LNCAP (cell line): ENCODE data around the gene ANXA2R.
A peak's percentile ranks its signal among the peaks of the same experiment; 100 is the strongest.

Experiments
- CTCF ChIP-seq: fragments of 450-650 bp; IDR thresholded peaks from 2 replicates; pipeline ENCODE4 v1.5.1; 2017; ENCODE audit warnings: mild to moderate bottlenecking

ANXA2R gene

DNA sequence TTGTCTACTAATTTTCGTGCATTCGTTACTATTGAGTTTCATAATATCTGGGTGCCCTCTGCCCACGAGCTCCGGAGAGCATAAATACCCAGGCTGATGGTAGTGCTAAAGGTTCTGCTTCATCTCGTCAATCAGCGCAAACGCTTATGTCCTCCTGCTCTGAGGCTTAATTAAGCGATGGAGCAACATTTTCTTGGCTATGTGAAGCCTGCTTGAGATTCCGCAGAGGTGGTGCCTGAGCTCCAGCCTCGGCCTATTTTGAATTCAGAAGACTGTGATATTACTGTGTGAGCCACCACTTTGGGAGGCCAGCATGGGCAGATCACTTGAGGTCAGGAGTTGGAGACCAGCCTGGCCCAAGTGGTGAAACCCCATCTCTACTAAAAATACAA is 44.8 kb downstream of the ANXA2R start:
- TF ChIP-seq CTCF, result no peak

- TF ChIP-seq CTCF, result peak; percentile 78
These were observed 45.4 kb downstream of the ANXA2R start for GRCh38 chr5:42994555-42995359.

GRCh38 chr5:42994246-42994554 is 45.9 kb downstream of the ANXA2R start:
- no peak for TF ChIP-seq CTCF

DNA sequence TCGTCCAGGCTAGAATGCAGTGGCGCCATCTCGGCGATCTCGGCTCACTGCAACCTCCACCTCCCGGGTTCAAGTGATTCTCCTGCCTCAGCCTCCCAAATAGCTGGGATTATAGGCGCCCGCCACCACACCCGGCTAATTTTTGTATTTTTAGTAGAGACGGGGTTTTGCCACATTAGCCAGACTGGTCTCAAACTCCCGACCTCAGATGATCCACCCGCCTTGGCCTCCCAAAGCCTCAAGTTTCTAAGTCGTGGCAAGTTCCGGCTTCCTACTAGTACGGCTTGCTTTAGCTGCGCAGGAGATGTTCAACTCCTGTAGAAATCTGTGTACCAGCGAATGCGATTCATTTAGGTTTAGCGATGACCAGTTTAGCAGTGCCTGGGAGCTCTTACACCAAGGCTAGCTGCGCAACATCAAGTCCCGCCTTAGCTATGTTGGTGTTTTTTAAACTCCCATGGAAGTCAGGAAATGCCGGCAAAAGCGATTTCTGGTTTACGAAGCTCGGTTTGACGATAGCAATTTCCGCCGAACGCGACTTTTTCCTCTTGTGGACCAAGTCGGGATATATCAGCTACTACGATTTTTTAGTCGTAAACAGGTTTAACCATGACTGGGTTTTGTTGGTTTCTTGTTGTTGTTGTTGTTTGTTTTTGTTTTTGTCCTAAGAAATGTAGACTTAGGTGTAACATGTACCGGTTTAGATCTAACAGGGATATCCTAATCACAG is 46.4 kb downstream of the ANXA2R start:
- TF ChIP-seq CTCF, result no peak

- no peak for TF ChIP-seq CTCF
These were observed 47.8 kb downstream of the ANXA2R start for GRCh38 chr5:42992088-42992879.

DNA sequence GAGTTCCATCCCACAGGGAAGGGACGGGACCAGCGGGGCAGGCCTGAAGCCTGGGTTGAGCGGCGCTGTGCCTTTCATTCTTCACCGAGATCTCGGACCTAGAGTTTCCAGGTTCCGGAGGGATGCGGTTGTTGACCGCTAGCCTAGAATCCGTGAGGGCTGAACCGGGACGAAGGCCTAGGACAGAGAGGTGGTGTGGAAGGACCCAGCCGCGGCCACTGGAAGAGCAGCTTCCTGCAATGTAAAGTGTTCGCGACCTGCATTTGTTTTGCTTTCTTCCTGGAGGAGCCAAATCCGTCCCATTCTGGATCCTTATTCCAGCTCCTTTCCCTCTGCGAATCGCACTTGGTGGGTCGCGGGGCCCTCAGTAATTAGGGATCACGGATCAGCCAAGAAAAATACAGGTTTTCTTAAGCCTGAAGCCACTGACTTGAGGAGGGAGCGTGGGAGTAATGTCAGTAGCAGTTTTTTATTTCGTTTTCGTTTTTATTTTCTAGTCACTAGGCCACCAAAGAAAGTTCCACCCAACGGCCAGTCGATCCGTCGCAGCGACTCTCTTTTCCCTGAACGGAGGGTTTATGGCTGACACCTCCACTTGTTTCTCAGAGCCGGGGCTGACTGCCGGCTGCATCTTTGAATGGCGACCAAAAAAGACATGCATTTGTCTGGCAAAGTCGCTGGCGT is 48.6 kb downstream of the ANXA2R start:
- no peak for TF ChIP-seq CTCF

DNA sequence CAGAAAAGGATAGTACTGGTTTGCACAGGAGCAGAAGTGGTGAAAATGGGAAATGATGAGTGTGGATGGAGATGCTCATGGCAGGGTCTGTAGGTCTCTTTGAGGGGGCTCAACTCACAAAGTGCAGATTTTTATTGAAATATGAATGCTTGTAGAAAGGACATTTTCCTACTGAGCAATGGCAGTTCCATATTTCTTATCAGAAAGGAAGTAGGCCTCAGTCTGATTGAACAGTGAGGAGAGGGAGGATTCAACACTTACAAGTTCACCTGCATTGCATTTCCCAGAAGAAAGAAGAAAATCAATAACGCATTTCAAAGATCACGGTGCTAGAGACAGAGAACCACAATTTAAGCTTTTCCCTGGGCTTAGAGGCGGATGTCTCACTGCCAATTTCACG is 49.2 kb downstream of the ANXA2R start:
- no peak for TF ChIP-seq CTCF
